Heart left ventricle (tissue), 16 donors: Measurements from ENCODE around the gene HTT-AS. TPM values are rescaled to one million over a fixed set of nuclear protein-coding genes. Genes with fewer than 3 reads are reported as not detected.

Source experiments
- ATAC-seq, 4 donors: fragments of 200-7000 bp; cut with Tn5 transposase; one replicate each; pipeline ENCODE4 v1.9.1; 2020 to 2022; ENCODE audit warnings: moderate library complexity in 4 of 4, mild to moderate bottlenecking in 3 of 4, moderate number of reproducible peaks in 1 of 4
- DNase-seq, 5 donors: peaks; one replicate each; pipeline ENCODE4 v3.0.0-alpha.2; 2020
- H3K27ac ChIP-seq, 12 donors: fragments of 200-600 bp; sonication (generic) in 4 of 12; one replicate each; pipeline versions ENCODE4 v1.5.0 to v1.8.0; 2016 to 2022; ENCODE audit warnings: mild to moderate bottlenecking in 2 of 12
- H3K27me3 ChIP-seq, 9 donors: fragments of 200-600 bp; sonication (generic) in 2 of 9; one replicate each; pipeline versions ENCODE4 v1.5.1 to v1.8.0; 2016 to 2022; ENCODE audit warnings: mild to moderate bottlenecking in 3 of 9
- H3K36me3 ChIP-seq, 9 donors: fragments of 200-600 bp; sonication (generic) in 2 of 9; one replicate each; pipeline versions ENCODE4 v1.5.0 to v1.8.0; 2018 to 2022; ENCODE audit warnings: mild to moderate bottlenecking in 2 of 9
- H3K4me1 ChIP-seq, 12 donors: fragments of 200-600 bp; sonication (generic) in 4 of 12; one replicate each; pipeline versions ENCODE4 v1.5.0 to v1.8.0; 2016 to 2022; ENCODE audit warnings: mild to moderate bottlenecking in 3 of 12
- H3K4me3 ChIP-seq, 12 donors: fragments of 200-600 bp; sonication (generic) in 4 of 12; one replicate each; pipeline versions ENCODE4 v1.5.0 to v1.8.0; 2017 to 2022; ENCODE audit warnings: mild to moderate bottlenecking in 9 of 12, moderate library complexity in 4 of 12
- H3K9me3 ChIP-seq, 12 donors: fragments of 200-600 bp; sonication (generic) in 4 of 12; one replicate each; pipeline versions ENCODE4 v1.5.0 to v1.8.0; 2016 to 2022; ENCODE audit warnings: mild to moderate bottlenecking in 1 of 12
- CTCF ChIP-seq, 12 donors: fragments of 200-600 bp; sonication (generic) in 4 of 12; IDR thresholded peaks; one replicate each; pipeline versions ENCODE4 v1.5.0 to v1.8.0; 2018 to 2022; ENCODE audit warnings: antibody characterized with exemption in 12 of 12, mild to moderate bottlenecking in 5 of 12
- POLR2A ChIP-seq, 2 donors: fragments of 450-650 bp; IDR thresholded peaks; one replicate each; pipeline ENCODE4 v1.6.1; 2017; ENCODE audit warnings: antibody characterized with exemption in 2 of 2, mild to moderate bottlenecking in 2 of 2, moderate library complexity in 2 of 2
- WGBS, 4 donors: extraction: QIAGEN DNeasy Blood & Tissue Kit in 2 of 4; methylation state at CpG; one replicate each; pipeline versions ENCODE4 v1.1.5 to v1.1.7; 2013 to 2018; 5-methylcytosine and 5-hydroxymethylcytosine counted together
- intact Hi-C, 10 donors: fragments of 100-400 bp; cut with DNase I; formaldehyde crosslinking; loops; one replicate each; pipeline versions ENCODE4 v1.11.1 to v1.14.2; 2022
- polyA plus RNA-seq, 2 donors: library from polyadenylated mRNA; stranded (reverse); fragments of 200-250 nt; gene quantifications; one replicate each; pipeline ENCODE4 v1.2.3, GENCODE V29; 2013
- total RNA-seq, 9 donors: library from RNA; depleted of rRNA in 2 of 9; stranded (reverse); fragments of >200 nt in 2 of 9; fragmentation: NEBNext Ultra II Directional in 3 of 9; extraction: Animal tissue kit (Norgen Biotek cat#: 25700) in 3 of 9; gene quantifications; one replicate each; pipeline versions ENCODE4 v1.1.0 to v1.2.4, GENCODE V29; 2016 to 2023
- donor health status: ischemic (EF 13 %, LVEDD 7.1; RV severe dilation, severe dysfunction).
- donor health status: healthy with polysubstance abuse.
- donor health status: DM: no; HTN: yes; CAD: no.
- donor health status: DM: no; HTN: no; CAD: no.
- donor health status: ischemic (EF 25% LVEDD 6.9; RV normal size, moderate dysfunction).
- donor health status: ischemic (EF 25% LVEDD 5.7; RV mildly dilated, moderate dysfunction).
- donor health status: healthy.
- donor health status: DM: yes; HTN: yes; CAD: no.
- donor health status: ischemic (EF 35%, LVEDD 5.7; RV mildly dilated, moderate dysfunction).
- donor health status: nonischemic (EF 11% LVEDD 7.7; RV severe dilation, severe dysfunction).
- donor health status: DM: yes; HTN: yes; CAD: no.
- donor health status: PGD.
- donor health status: ischemic (EF 29% LVEDD 5.4; RV normal size, mild dysfunction).
- donor health status: nonischemic (EF 23%, LVEDD 6.1; RV moderate dilation, normal function).

HTT-AS gene
- total and polyA plus RNA-seq, 11 donors = not detected

GRCh38 chr4:3021127-3021526 is 53.2 kb downstream of the HTT-AS start:
- no peaks in the 10 kb centered on the region for H3K4me1 ChIP-seq
- ATAC-seq = no peak
- DNase-seq = no peak
- H3K27ac ChIP-seq = no peak overlapping the region
- no peaks in the 10 kb centered on the region for H3K27me3 ChIP-seq
- no peak overlapping the region for H3K4me3 ChIP-seq
- H3K9me3 ChIP-seq = no peaks in the 10 kb centered on the region
- 63 to 72% (median 66%) methylated on average over 6 of the region's 6 CpGs for WGBS, 4 donors
- intact Hi-C loops = no loop called here
- TF ChIP-seq CTCF (IDR thresholded peaks at IDR 0.05) = no peak
- TF ChIP-seq POLR2A (IDR thresholded peaks at IDR 0.05) = no peak
- H3K36me3 ChIP-seq = peaks cover 0 to 3% (median 0%) of the 10 kb centered on the region in 9 donors

- Histone ChIP-seq H3K4me1 (no peaks in the 10 kb centered on the region), H3K4me3 (no peak overlapping the region), H3K36me3 (peaks cover 0 to 3% (median 0%) of the 10 kb centered on the region in 9 donors), H3K27me3 (no peaks in the 10 kb centered on the region), H3K9me3 (no peaks in the 10 kb centered on the region), H3K27ac (no peak overlapping the region)
- no peak for ATAC-seq
- WGBS, 4 donors = 89 to 95% (median 93%) methylated on average over 13 of the region's 13 CpGs
- intact Hi-C loops = no loop called here
- TF ChIP-seq POLR2A (IDR thresholded peaks at IDR 0.05) = no peak
- no peak for TF ChIP-seq CTCF (IDR thresholded peaks at IDR 0.05)
- DNase-seq = no peak
Observed at GRCh38 chr4:3019145-3019846, 55.0 kb downstream of the HTT-AS start.

- no peak for ATAC-seq
- intact Hi-C loops = no loop called here
- Histone ChIP-seq H3K27me3 (no peaks in the 10 kb centered on the region), H3K36me3 (peaks cover 0 to 3% (median 0%) of the 10 kb centered on the region in 9 donors), H3K4me1 (no peaks in the 10 kb centered on the region), H3K27ac (no peak overlapping the region), H3K9me3 (no peaks in the 10 kb centered on the region), H3K4me3 (no peak overlapping the region)
- DNase-seq = no peak
- 73 to 82% (median 76%) methylated on average over 4 of the region's 4 CpGs for WGBS, 4 donors
- TF ChIP-seq POLR2A (IDR thresholded peaks at IDR 0.05) = no peak
- no peak for TF ChIP-seq CTCF (IDR thresholded peaks at IDR 0.05)
Observed at GRCh38 chr4:3017504-3017903, 56.8 kb downstream of the HTT-AS start.

GRCh38 chr4:3016961-3017360 is 57.4 kb downstream of the HTT-AS start:
- Histone ChIP-seq H3K36me3 (peaks cover 0 to 3% (median 0%) of the 10 kb centered on the region in 9 donors), H3K4me1 (no peaks in the 10 kb centered on the region), H3K27ac (no peak overlapping the region), H3K27me3 (no peaks in the 10 kb centered on the region), H3K9me3 (no peaks in the 10 kb centered on the region), H3K4me3 (no peak overlapping the region)
- intact Hi-C loops = no loop called here
- 70 to 80% (median 77%) methylated on average over 4 of the region's 4 CpGs for WGBS, 4 donors
- DNase-seq = no peak
- peak in 1 of 4 donors; percentile 22 for ATAC-seq
- TF ChIP-seq CTCF (IDR thresholded peaks at IDR 0.05) (no peak), POLR2A (IDR thresholded peaks at IDR 0.05) (no peak)
